Retinal pigment epithelial cell (primary cell): ENCODE results near the gene SMOC1.

Experiments used
- DNase-seq: peaks from one replicate; pipeline ENCODE4 v3.0.0-alpha.2; 2010; ENCODE audit warnings: low read depth
- H3K4me3 ChIP-seq: 2 replicates; pipeline ENCODE4 v1.5.1; 2011; ENCODE audit warnings: mild to moderate bottlenecking, low read length, control low read depth, moderate library complexity
- CTCF ChIP-seq: conservative IDR thresholded peaks from 2 replicates; pipeline ENCODE4 v1.5.1; 2011; ENCODE audit warnings: low read depth, low read length, control low read depth, inconsistent platforms

SMOC1 gene

GRCh38 chr14:70020352-70021170 is 141.3 kb downstream of the SMOC1 start:
- H3K4me3 ChIP-seq = no peak overlapping the region
- no peak for TF ChIP-seq CTCF
- DNase-seq = no peak

- DNase-seq = no peak
- TF ChIP-seq CTCF = no peak
Measured at GRCh38 chr14:70021548-70022220, 142.5 kb downstream of the SMOC1 start.

GRCh38 chr14:70022771-70023445 is 143.7 kb downstream of the SMOC1 start:
- TF ChIP-seq CTCF = no peak
- no peak overlapping the region for H3K4me3 ChIP-seq
- DNase-seq = no peak

More at GRCh38 chr14:70021548-70022220, 142.5 kb downstream of the SMOC1 start:
- no peak overlapping the region for H3K4me3 ChIP-seq

GRCh38 chr14:70023871-70024270 is 144.7 kb downstream of the SMOC1 start:
- no peak for TF ChIP-seq CTCF
- DNase-seq = no peak
- no peak overlapping the region for H3K4me3 ChIP-seq

- H3K4me3 ChIP-seq = no peak overlapping the region
- no peak for DNase-seq
- peak; percentile 90 for TF ChIP-seq CTCF
Measured at GRCh38 chr14:70027785-70028428, 148.7 kb downstream of the SMOC1 start.

- DNase-seq = no peak
- no peak for TF ChIP-seq CTCF
Measured at GRCh38 chr14:70029296-70030132, 150.3 kb downstream of the SMOC1 start.

More at GRCh38 chr14:70029296-70030132, 150.3 kb downstream of the SMOC1 start:
- H3K4me3 ChIP-seq = no peak overlapping the region
